Fibroblast of lung (primary cell): ENCODE results near the gene PIH1D1. TPM values are rescaled to one million over a fixed set of nuclear protein-coding genes. Genes with fewer than 3 reads are reported as not detected.

Experiments
- DNase-seq, 2 donors: peaks; one replicate each; pipeline versions ENCODE4 v3.0.0 to v3.0.0-alpha.2; 2010; ENCODE audit warnings: low read depth in 2 of 2
- H2AFZ ChIP-seq: 2 replicates; pipeline ENCODE4 v1.5.1; 2012; ENCODE audit warnings: low read length, control low read depth, inconsistent platforms
- H3K27ac ChIP-seq: 2 replicates; pipeline ENCODE4 v1.5.1; 2011; ENCODE audit warnings: low read length, control low read depth; ENCODE audit not compliant: insufficient read depth
- H3K27me3 ChIP-seq: 2 replicates; pipeline ENCODE4 v1.5.1; 2011; ENCODE audit warnings: mild to moderate bottlenecking, low read length; ENCODE audit not compliant: control insufficient read depth, insufficient read depth
- H3K36me3 ChIP-seq: 2 replicates; pipeline ENCODE4 v1.5.1; 2011; ENCODE audit warnings: low read length; ENCODE audit not compliant: control insufficient read depth, insufficient read depth
- H3K4me1 ChIP-seq: 2 replicates; pipeline ENCODE4 v1.5.1; 2011; ENCODE audit warnings: low read length; ENCODE audit not compliant: control insufficient read depth, insufficient read depth; ENCODE audit errors: extremely low read depth
- H3K4me2 ChIP-seq: 2 replicates; pipeline ENCODE4 v1.5.1; 2011; ENCODE audit warnings: low read length, control low read depth; ENCODE audit not compliant: insufficient read depth; ENCODE audit errors: extremely low read depth
- H3K4me3 ChIP-seq, 4 experiments: fragments of 200-600 bp in 1 of 4; sonication (generic) in 1 of 4; replicated peaks in 1 of 4; 2 replicates each; pipeline ENCODE4 v1.5.1; 2011 to 2016; ENCODE audit warnings: low read length in 4 of 4, low read depth in 3 of 4, mild to moderate bottlenecking in 3 of 4, control low read depth in 2 of 4, inconsistent platforms in 1 of 4, mixed read lengths in 1 of 4; ENCODE audit not compliant: insufficient read depth in 1 of 4; ENCODE audit errors: control extremely low read depth in 1 of 4
- H3K79me2 ChIP-seq: 2 replicates; pipeline ENCODE4 v1.5.1; 2012; ENCODE audit warnings: mild to moderate bottlenecking, low read length, inconsistent platforms; ENCODE audit not compliant: control insufficient read depth, insufficient read depth
- H3K9ac ChIP-seq: 2 replicates; pipeline ENCODE4 v1.5.1; 2011; ENCODE audit warnings: mild to moderate bottlenecking, low read length, control low read depth; ENCODE audit not compliant: insufficient read depth
- H3K9me3 ChIP-seq: 2 replicates; pipeline ENCODE4 v1.5.1; 2012; ENCODE audit warnings: low read depth, low read length; ENCODE audit not compliant: control insufficient read depth, insufficient read depth
- H4K20me1 ChIP-seq: 2 replicates; pipeline ENCODE4 v1.5.1; 2011; ENCODE audit warnings: low read length; ENCODE audit not compliant: control insufficient read depth, insufficient read depth; ENCODE audit errors: extremely low read depth
- EZH2 ChIP-seq: IDR thresholded peaks from 2 replicates; pipeline ENCODE4 v1.5.1; 2012; ENCODE audit warnings: low read length, control low read depth, mild to moderate bottlenecking; ENCODE audit errors: missing control alignments
- polyA plus RNA-seq, 2 donors: library from polyadenylated mRNA; depleted of rRNA in 1 of 2; stranded (reverse) in 1 of 2; unstranded in 1 of 2; fragments of >200 nt; gene quantifications; 2 replicates each; pipeline ENCODE4 v1.2.1, GENCODE V29; 2011 to 2012; ENCODE audit warnings: missing spikeins in 1 of 2
- total RNA-seq: library from RNA; depleted of rRNA; stranded (reverse); fragments of >200 nt; gene quantifications from 2 replicates; pipeline ENCODE4 v1.2.1, GENCODE V29; 2014
- TF ChIP-seq, protein P1 (sequence below), 2 donors: IDR thresholded peaks in 1 of 2; conservative IDR thresholded peaks in 1 of 2; 1 replicate in 1 of 2; 2 replicates in 1 of 2; pipeline ENCODE4 v1.5.1; 2011 to 2012; ENCODE audit warnings: low read length in 2 of 2, control low read depth in 1 of 2, inconsistent platforms in 1 of 2, low read depth in 1 of 2, mild to moderate bottlenecking in 1 of 2

PIH1D1 gene
- total and polyA plus RNA-seq, 2 donors (not counting 1 experiment from before 2014, with no cell fraction given): 53.8 to 94.5 TPM

- H3K36me3 ChIP-seq: no peaks in the 10 kb centered on the region
- H3K4me3 ChIP-seq: no peak overlapping the region
- H4K20me1 ChIP-seq: no peaks in the 10 kb centered on the region
- H3K27me3 ChIP-seq: peaks cover 7% of the 10 kb centered on the region
- no peaks in the 10 kb centered on the region for H3K4me1 ChIP-seq
- TF ChIP-seq EZH2: no peak
- TF ChIP-seq, protein P1, sequence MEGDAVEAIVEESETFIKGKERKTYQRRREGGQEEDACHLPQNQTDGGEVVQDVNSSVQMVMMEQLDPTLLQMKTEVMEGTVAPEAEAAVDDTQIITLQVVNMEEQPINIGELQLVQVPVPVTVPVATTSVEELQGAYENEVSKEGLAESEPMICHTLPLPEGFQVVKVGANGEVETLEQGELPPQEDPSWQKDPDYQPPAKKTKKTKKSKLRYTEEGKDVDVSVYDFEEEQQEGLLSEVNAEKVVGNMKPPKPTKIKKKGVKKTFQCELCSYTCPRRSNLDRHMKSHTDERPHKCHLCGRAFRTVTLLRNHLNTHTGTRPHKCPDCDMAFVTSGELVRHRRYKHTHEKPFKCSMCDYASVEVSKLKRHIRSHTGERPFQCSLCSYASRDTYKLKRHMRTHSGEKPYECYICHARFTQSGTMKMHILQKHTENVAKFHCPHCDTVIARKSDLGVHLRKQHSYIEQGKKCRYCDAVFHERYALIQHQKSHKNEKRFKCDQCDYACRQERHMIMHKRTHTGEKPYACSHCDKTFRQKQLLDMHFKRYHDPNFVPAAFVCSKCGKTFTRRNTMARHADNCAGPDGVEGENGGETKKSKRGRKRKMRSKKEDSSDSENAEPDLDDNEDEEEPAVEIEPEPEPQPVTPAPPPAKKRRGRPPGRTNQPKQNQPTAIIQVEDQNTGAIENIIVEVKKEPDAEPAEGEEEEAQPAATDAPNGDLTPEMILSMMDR (conservative IDR thresholded peaks at IDR 0.05 in 1 of 2, IDR thresholded peaks at IDR 0.05 in 1 of 2; ENCODE audit: low read depth in 1 of 2, low read length in 2 of 2): no peak
- H2AFZ ChIP-seq: no peak overlapping the region
- no peak overlapping the region for H3K9ac ChIP-seq
- H3K4me2 ChIP-seq: no peak overlapping the region
- no peak for DNase-seq
- no peak overlapping the region for H3K27ac ChIP-seq
- H3K9me3 ChIP-seq: no peaks in the 10 kb centered on the region
- no peaks in the 10 kb centered on the region for H3K79me2 ChIP-seq
These were observed 44.5 kb downstream of the PIH1D1 start for GRCh38 chr19:49407079-49407478.

- Histone ChIP-seq H3K27ac (no peak overlapping the region), H3K4me2 (no peak overlapping the region), H3K9me3 (no peaks in the 10 kb centered on the region), H3K79me2 (no peaks in the 10 kb centered on the region), H3K4me3 (no peak overlapping the region), H3K4me1 (no peaks in the 10 kb centered on the region), H3K27me3 (peaks cover 10% of the 10 kb centered on the region), H4K20me1 (no peaks in the 10 kb centered on the region), H3K9ac (no peak overlapping the region), H2AFZ (no peak overlapping the region), H3K36me3 (no peaks in the 10 kb centered on the region)
- TF ChIP-seq, protein P1 (conservative IDR thresholded peaks at IDR 0.05 in 1 of 2, IDR thresholded peaks at IDR 0.05 in 1 of 2; ENCODE audit: low read depth in 1 of 2, low read length in 2 of 2): no peak
- TF ChIP-seq EZH2: no peak
- DNase-seq: peak in 1 of 2 donors; percentile 16
These were observed 48.0 kb downstream of the PIH1D1 start for GRCh38 chr19:49403404-49404187.

DNA sequence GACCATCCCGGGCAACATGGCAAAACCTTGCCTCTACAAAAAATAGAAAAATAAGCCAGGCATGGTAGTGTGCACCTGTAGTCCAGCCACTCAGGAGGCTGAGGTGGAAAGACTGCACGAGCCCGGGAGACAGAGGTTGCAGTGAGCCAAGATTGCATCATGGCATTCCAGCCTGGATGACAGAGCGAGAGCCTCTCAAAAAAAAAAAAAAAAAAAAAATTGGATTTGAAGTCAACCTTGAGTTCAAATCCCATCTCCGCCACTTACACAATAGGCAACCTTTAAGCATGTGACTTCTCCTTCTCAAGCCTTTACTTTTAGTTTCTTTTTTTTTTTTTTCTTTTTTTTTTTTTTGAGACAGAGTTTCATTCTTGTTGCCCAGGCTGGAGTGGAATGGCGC is 51.6 kb downstream of the PIH1D1 start:
- no peak overlapping the region for H2AFZ ChIP-seq
- peaks cover 10% of the 10 kb centered on the region for H3K27me3 ChIP-seq
- no peak overlapping the region for H3K27ac ChIP-seq
- H3K4me3 ChIP-seq: no peak overlapping the region
- H3K36me3 ChIP-seq: no peaks in the 10 kb centered on the region
- no peaks in the 10 kb centered on the region for H3K79me2 ChIP-seq
- peak in 1 of 2 donors; percentile 9 for DNase-seq
- no peak overlapping the region for H3K4me2 ChIP-seq
- TF ChIP-seq, protein P1 (conservative IDR thresholded peaks at IDR 0.05 in 1 of 2, IDR thresholded peaks at IDR 0.05 in 1 of 2; ENCODE audit: low read depth in 1 of 2, low read length in 2 of 2): no peak
- no peak for TF ChIP-seq EZH2
- H3K9me3 ChIP-seq: no peaks in the 10 kb centered on the region
- no peak overlapping the region for H3K9ac ChIP-seq
- H3K4me1 ChIP-seq: no peaks in the 10 kb centered on the region
- no peaks in the 10 kb centered on the region for H4K20me1 ChIP-seq
